Upper lobe of left lung (tissue), 6 donors: ENCODE results near the gene C17orf50. TPM values are rescaled to one million over a fixed set of nuclear protein-coding genes. Genes with fewer than 3 reads are reported as not detected.

Experiments used
- ATAC-seq, 2 donors: fragments of 200-7000 bp; cut with Tn5 transposase; one replicate each; pipeline ENCODE4 v1.9.1; 2022; ENCODE audit warnings: mild to moderate bottlenecking in 2 of 2, moderate library complexity in 2 of 2; ENCODE audit not compliant: low FRiP score in 2 of 2
- DNase-seq, 2 donors: peaks; one replicate each; pipeline ENCODE4 v3.0.0-alpha.2; 2019 to 2020
- H3K27ac ChIP-seq, 4 donors: fragments of 200-600 bp; sonication (generic); one replicate each; pipeline ENCODE4 v1.5.1; 2016 to 2019
- H3K27me3 ChIP-seq, 4 donors: fragments of 200-600 bp; sonication (generic); one replicate each; pipeline ENCODE4 v1.5.1; 2017 to 2019
- H3K36me3 ChIP-seq, 4 donors: fragments of 200-600 bp; sonication (generic); one replicate each; pipeline ENCODE4 v1.5.1; 2016 to 2019
- H3K4me1 ChIP-seq, 4 donors: fragments of 200-600 bp; sonication (generic); one replicate each; pipeline ENCODE4 v1.5.1; 2018 to 2019
- H3K4me3 ChIP-seq, 4 donors: fragments of 200-600 bp; sonication (generic); one replicate each; pipeline ENCODE4 v1.5.1; 2017 to 2019; ENCODE audit warnings: mild to moderate bottlenecking in 2 of 4, moderate library complexity in 1 of 4
- H3K9me3 ChIP-seq, 4 donors: fragments of 200-600 bp; sonication (generic); one replicate each; pipeline ENCODE4 v1.5.1; 2018 to 2019
- CTCF ChIP-seq, 6 experiments: fragments of 450-650 bp in 4 of 6; fragments of 200-600 bp in 2 of 6; sonication (generic) in 2 of 6; IDR thresholded peaks; one replicate each; pipeline ENCODE4 v1.5.1; 2016 to 2019; ENCODE audit warnings: antibody characterized with exemption in 6 of 6
- EP300 ChIP-seq, 4 donors: sonication (generic); formaldehyde crosslinking; IDR thresholded peaks; one replicate each; pipeline ENCODE4 v1.5.1; 2017; ENCODE audit warnings: antibody characterized with exemption in 4 of 4, control low read depth in 2 of 4
- POLR2A ChIP-seq, 4 donors: fragments of 450-650 bp; IDR thresholded peaks; one replicate each; pipeline ENCODE4 v1.5.1; 2016 to 2017; ENCODE audit warnings: antibody characterized with exemption in 4 of 4, mild to moderate bottlenecking in 2 of 4
- POLR2AphosphoS5 ChIP-seq, 2 donors: sonication (generic); formaldehyde crosslinking; IDR thresholded peaks; one replicate each; pipeline ENCODE4 v1.5.1; 2017; ENCODE audit warnings: antibody characterized with exemption in 2 of 2
- WGBS, 2 donors: methylation state at CpG; one replicate each; pipeline ENCODE4 v1.1.5; 2017 to 2018; 5-methylcytosine and 5-hydroxymethylcytosine counted together
- total RNA-seq, 6 donors: library from RNA; depleted of rRNA in 4 of 6; stranded (reverse); fragments of >200 nt in 4 of 6; gene quantifications; one replicate each; pipeline versions ENCODE4 v1.1.0 to v1.2.1, GENCODE V29; 2016 to 2021
- donor health status: DM: no; HTN: no; CAD: no; lungs with moderate emphysema.
- donor health status: DM: no; HTN: yes; CAD: no; lungs with severe emphysema.

Gene C17orf50
- total RNA-seq, 6 donors from 2014 or later: 0.46 to 1.1 TPM; not detected in 4

GRCh38 chr17:35768797-35769196 is 8.1 kb downstream of the C17orf50 start:
- H3K4me1 ChIP-seq: peaks cover 12 to 26% (median 21%) of the 10 kb centered on the region in 4 donors
- no peak for DNase-seq
- 89 to 92% methylated on average over 2 of the region's 2 CpGs for WGBS, 2 donors
- ATAC-seq: no peak
- TF ChIP-seq CTCF (IDR thresholded peaks at IDR 0.05): no peak
- TF ChIP-seq POLR2A (IDR thresholded peaks at IDR 0.05): no peak
- no peak overlapping the region for H3K27ac ChIP-seq
- H3K9me3 ChIP-seq: no peaks in the 10 kb centered on the region
- H3K4me3 ChIP-seq: no peak overlapping the region
- H3K27me3 ChIP-seq: no peaks in the 10 kb centered on the region
- no peaks in the 10 kb centered on the region for H3K36me3 ChIP-seq

GRCh38 chr17:35769895-35770486 is 9.3 kb downstream of the C17orf50 start:
- peaks cover 16 to 26% (median 21%) of the 10 kb centered on the region in 4 donors for H3K4me1 ChIP-seq
- WGBS, 2 donors: 95 to 96% methylated on average over 46 to 48 of the region's 48 CpGs
- H3K9me3 ChIP-seq: no peaks in the 10 kb centered on the region
- ATAC-seq (no peak), DNase-seq (peak in 1 of 2 donors; percentile 86)
- H3K27me3 ChIP-seq: no peaks in the 10 kb centered on the region
- no peak overlapping the region for H3K4me3 ChIP-seq
- H3K36me3 ChIP-seq: no peaks in the 10 kb centered on the region
- H3K27ac ChIP-seq: no peak overlapping the region
- TF ChIP-seq POLR2A (IDR thresholded peaks at IDR 0.05) (no peak), EP300 (IDR thresholded peaks at IDR 0.05) (no peak), POLR2AphosphoS5 (IDR thresholded peaks at IDR 0.05) (no peak), CTCF (IDR thresholded peaks at IDR 0.05) (no peak)

GRCh38 chr17:35773129-35773528 is 12.4 kb downstream of the C17orf50 start:
- ATAC-seq: no peak
- DNase-seq: peak in 1 of 2 donors; percentile 82
- 79% methylated on average over 20 of the region's 20 CpGs; no CpG with 5 or more reads in 1 of the 2 donors for WGBS, 2 donors
- no peaks in the 10 kb centered on the region for H3K36me3 ChIP-seq
- no peak for TF ChIP-seq CTCF (IDR thresholded peaks at IDR 0.05)
- TF ChIP-seq POLR2AphosphoS5 (IDR thresholded peaks at IDR 0.05): no peak
- TF ChIP-seq EP300 (IDR thresholded peaks at IDR 0.05): no peak
- no peak for TF ChIP-seq POLR2A (IDR thresholded peaks at IDR 0.05)
- H3K27ac ChIP-seq: peak overlapping the region; percentile 54 to 82 (median 74)
- H3K27me3 ChIP-seq: no peaks in the 10 kb centered on the region
- no peaks in the 10 kb centered on the region for H3K9me3 ChIP-seq
- H3K4me3 ChIP-seq: no peak overlapping the region
- H3K4me1 ChIP-seq: peaks cover 36 to 48% (median 45%) of the 10 kb centered on the region in 4 donors

GRCh38 chr17:35773679-35774425 is 13.2 kb downstream of the C17orf50 start:
- Histone ChIP-seq H3K27ac (peak overlapping the region; percentile 54 to 82 (median 74)), H3K36me3 (no peaks in the 10 kb centered on the region), H3K4me1 (peaks cover 36 to 54% (median 51%) of the 10 kb centered on the region in 4 donors), H3K27me3 (no peaks in the 10 kb centered on the region), H3K4me3 (no peak overlapping the region), H3K9me3 (no peaks in the 10 kb centered on the region)
- 52 to 71% methylated on average over 7 to 8 of the region's 10 CpGs for whole genome bisulfite sequencing, 2 donors
- DNase-seq: peak in 1 of 2 donors; percentile 84
- TF ChIP-seq CTCF (IDR thresholded peaks at IDR 0.05): no peak
- no peak for TF ChIP-seq POLR2AphosphoS5 (IDR thresholded peaks at IDR 0.05)
- TF ChIP-seq POLR2A (IDR thresholded peaks at IDR 0.05): no peak
- peak in 1 of 2 donors; percentile 79 for ATAC-seq
